ENCODE measurements around the gene CPLX1. TPM values are rescaled to one million over a fixed set of nuclear protein-coding genes. Genes with fewer than 3 reads are reported as not detected.
A peak's percentile ranks its signal among the peaks of the same experiment; 100 is the strongest.

CPLX1 gene
- total RNA-seq, 1 donor: not detected

DNA sequence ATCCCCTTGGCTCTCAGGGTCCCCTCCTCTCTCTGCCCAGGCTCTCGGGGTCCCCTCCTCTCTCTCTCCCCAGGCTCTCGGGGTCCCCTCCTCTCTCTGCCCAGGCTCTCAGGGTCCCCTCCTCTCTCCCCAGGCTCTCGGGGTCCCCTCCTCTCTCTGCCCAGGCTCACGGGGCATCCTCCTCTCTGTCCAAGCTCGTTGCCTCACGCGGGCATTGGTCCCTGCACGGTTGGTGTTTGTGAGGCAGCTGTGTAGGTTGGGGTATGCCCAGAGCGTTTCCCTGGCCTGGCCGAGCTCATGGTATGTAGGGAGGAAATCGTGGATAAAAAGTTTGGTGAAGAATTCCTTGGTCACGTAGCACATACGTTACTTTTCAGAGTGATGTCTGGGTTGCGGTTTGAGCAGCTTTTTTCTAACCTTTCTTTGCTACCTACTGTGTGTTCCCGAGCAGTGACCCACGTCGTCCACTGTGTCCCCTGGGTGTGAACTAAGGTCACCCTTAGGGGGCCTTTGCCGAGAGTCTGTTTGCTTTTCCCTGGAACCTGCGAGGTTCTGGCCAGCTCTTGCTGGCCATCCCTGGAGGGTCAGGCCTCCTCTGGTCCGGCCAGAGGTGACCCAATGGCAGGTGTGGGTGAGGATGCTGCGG, 83.7 kb downstream of the CPLX1 start:
- H3K27me3 ChIP-seq (ENCODE audit: insufficient read depth, low read length): no peaks in the 10 kb centered on the region
- TF ChIP-seq, protein P1, sequence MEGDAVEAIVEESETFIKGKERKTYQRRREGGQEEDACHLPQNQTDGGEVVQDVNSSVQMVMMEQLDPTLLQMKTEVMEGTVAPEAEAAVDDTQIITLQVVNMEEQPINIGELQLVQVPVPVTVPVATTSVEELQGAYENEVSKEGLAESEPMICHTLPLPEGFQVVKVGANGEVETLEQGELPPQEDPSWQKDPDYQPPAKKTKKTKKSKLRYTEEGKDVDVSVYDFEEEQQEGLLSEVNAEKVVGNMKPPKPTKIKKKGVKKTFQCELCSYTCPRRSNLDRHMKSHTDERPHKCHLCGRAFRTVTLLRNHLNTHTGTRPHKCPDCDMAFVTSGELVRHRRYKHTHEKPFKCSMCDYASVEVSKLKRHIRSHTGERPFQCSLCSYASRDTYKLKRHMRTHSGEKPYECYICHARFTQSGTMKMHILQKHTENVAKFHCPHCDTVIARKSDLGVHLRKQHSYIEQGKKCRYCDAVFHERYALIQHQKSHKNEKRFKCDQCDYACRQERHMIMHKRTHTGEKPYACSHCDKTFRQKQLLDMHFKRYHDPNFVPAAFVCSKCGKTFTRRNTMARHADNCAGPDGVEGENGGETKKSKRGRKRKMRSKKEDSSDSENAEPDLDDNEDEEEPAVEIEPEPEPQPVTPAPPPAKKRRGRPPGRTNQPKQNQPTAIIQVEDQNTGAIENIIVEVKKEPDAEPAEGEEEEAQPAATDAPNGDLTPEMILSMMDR (IDR thresholded peaks at IDR 0.05; ENCODE audit: extremely low read depth, low read depth, low read length): no peak
- peaks cover 34% of the 10 kb centered on the region for H4K20me1 ChIP-seq (ENCODE audit: insufficient read depth, low read length)
- no peak overlapping the region for H3K27ac ChIP-seq (ENCODE audit: low read depth, low read length)
- H3K79me2 ChIP-seq (ENCODE audit: insufficient read depth, low read length): no peaks in the 10 kb centered on the region
- H3K36me3 ChIP-seq (ENCODE audit: insufficient read depth, low read length): peaks cover 34% of the 10 kb centered on the region
- H3K4me3 ChIP-seq (ENCODE audit: insufficient read depth, low read length): no peak overlapping the region
- H3K4me2 ChIP-seq (ENCODE audit: insufficient read depth, low read length): no peak overlapping the region
- no peak for DNase-seq (ENCODE audit: insufficient read length, low spot score, missing footprints)
- no peak overlapping the region for H2AFZ ChIP-seq (ENCODE audit: low read length)
- H3K4me1 ChIP-seq (ENCODE audit: insufficient read depth, low read length): peaks cover 8% of the 10 kb centered on the region
- no peaks in the 10 kb centered on the region for H3K9me3 ChIP-seq (ENCODE audit: low read depth, low read length)

DNA sequence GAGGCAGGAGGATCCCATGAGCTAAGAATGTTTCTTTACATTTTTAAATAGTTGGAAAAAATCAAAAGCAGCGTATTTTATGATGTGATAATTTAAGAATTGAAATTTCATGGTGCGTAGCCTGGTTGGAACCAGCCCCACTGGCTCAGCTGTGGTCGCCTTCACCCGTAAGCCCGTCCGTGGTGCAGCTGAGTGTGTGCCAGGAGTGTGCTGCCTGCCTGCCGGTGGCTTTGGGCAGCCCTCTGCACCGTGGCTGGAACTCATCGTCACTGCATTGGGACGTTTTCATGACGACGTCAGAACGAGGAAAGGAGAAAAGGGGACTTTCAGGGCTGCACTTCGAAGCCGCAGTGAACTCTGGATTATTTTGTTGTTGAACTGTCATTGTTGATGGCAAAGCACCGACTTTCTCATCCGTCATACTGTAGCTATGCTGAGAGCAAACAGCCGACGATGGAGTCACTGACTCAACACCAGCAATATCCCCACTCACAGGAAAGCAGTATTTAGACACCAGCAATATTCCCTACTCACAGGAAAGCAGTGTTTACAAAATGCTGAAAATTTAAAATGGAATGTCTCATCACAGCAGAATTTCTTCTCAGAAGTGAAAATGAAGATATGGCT, 85.2 kb downstream of the CPLX1 start:
- H2AFZ ChIP-seq (ENCODE audit: low read length): no peak overlapping the region
- no peaks in the 10 kb centered on the region for H3K79me2 ChIP-seq (ENCODE audit: insufficient read depth, low read length)
- no peak overlapping the region for H3K27ac ChIP-seq (ENCODE audit: low read depth, low read length)
- H3K9me3 ChIP-seq (ENCODE audit: low read depth, low read length): no peaks in the 10 kb centered on the region
- H3K4me3 ChIP-seq (ENCODE audit: insufficient read depth, low read length): no peak overlapping the region
- H4K20me1 ChIP-seq (ENCODE audit: insufficient read depth, low read length): peaks cover 34% of the 10 kb centered on the region
- H3K27me3 ChIP-seq (ENCODE audit: insufficient read depth, low read length): no peaks in the 10 kb centered on the region
- peaks cover 36% of the 10 kb centered on the region for H3K36me3 ChIP-seq (ENCODE audit: insufficient read depth, low read length)
- H3K4me2 ChIP-seq (ENCODE audit: insufficient read depth, low read length): no peak overlapping the region
- peaks cover 8% of the 10 kb centered on the region for H3K4me1 ChIP-seq (ENCODE audit: insufficient read depth, low read length)
- DNase-seq (ENCODE audit: insufficient read length, low spot score, missing footprints): peak; percentile 96
- TF ChIP-seq, protein P1 (IDR thresholded peaks at IDR 0.05; ENCODE audit: extremely low read depth, low read depth, low read length): no peak

DNA sequence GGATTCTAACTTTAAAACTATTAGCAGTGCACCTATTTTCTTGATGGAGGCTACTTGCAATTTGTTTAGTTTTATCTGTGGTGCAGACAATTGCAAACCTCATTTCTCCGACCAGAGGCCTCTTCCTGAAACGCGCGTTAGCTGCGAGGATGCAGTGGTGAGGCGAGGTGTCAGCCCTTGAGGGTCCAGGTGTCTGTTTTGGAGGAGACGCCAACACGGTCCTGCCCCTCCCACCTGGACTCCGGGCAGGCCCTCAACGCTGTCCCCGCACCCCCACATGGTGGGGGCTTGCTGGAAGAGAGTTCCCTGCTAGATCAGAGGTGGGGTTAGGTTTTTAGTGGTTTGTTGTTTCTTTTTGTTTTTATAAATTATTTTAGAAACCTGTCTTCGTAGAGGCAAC, 85.9 kb downstream of the CPLX1 start:
- Histone ChIP-seq H3K79me2 (ENCODE audit: insufficient read depth, low read length) (no peaks in the 10 kb centered on the region), H3K27me3 (ENCODE audit: insufficient read depth, low read length) (no peaks in the 10 kb centered on the region), H3K27ac (ENCODE audit: low read depth, low read length) (no peak overlapping the region), H4K20me1 (ENCODE audit: insufficient read depth, low read length) (peaks cover 34% of the 10 kb centered on the region), H3K36me3 (ENCODE audit: insufficient read depth, low read length) (peaks cover 42% of the 10 kb centered on the region), H3K4me3 (ENCODE audit: insufficient read depth, low read length) (no peak overlapping the region), H2AFZ (ENCODE audit: low read length) (no peak overlapping the region), H3K4me1 (ENCODE audit: insufficient read depth, low read length) (peaks cover 8% of the 10 kb centered on the region), H3K9me3 (ENCODE audit: low read depth, low read length) (no peaks in the 10 kb centered on the region), H3K4me2 (ENCODE audit: insufficient read depth, low read length) (no peak overlapping the region)
- TF ChIP-seq, protein P1 (IDR thresholded peaks at IDR 0.05; ENCODE audit: extremely low read depth, low read depth, low read length): no peak
- peak; percentile 73 for DNase-seq (ENCODE audit: insufficient read length, low spot score, missing footprints)

DNA sequence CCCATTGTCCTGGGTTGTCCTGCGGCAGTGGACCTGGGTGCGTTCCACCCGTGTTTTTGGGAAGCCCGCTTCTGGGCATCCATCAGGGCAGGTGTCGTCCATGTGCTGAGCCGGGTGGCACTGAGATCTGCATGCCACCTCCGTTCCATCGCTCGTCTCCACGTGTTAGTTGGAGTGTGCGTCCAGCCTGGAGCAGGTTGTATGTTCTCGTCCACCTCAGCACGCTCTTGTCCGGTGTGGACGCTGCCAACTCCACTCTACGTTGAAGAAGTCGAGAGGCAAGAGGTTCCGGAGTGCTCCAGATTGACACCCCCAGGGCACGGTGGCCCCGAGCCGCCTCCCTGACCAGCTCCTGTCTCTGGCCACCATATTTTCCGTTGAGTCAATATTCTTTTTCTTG, 86.4 kb downstream of the CPLX1 start:
- no peak overlapping the region for H3K4me2 ChIP-seq (ENCODE audit: insufficient read depth, low read length)
- TF ChIP-seq, protein P1 (IDR thresholded peaks at IDR 0.05; ENCODE audit: extremely low read depth, low read depth, low read length): no peak
- H3K36me3 ChIP-seq (ENCODE audit: insufficient read depth, low read length): peaks cover 46% of the 10 kb centered on the region
- H3K27ac ChIP-seq (ENCODE audit: low read depth, low read length): no peak overlapping the region
- H4K20me1 ChIP-seq (ENCODE audit: insufficient read depth, low read length): peaks cover 34% of the 10 kb centered on the region
- no peak overlapping the region for H2AFZ ChIP-seq (ENCODE audit: low read length)
- H3K79me2 ChIP-seq (ENCODE audit: insufficient read depth, low read length): no peaks in the 10 kb centered on the region
- DNase-seq (ENCODE audit: insufficient read length, low spot score, missing footprints): peak; percentile 67
- no peaks in the 10 kb centered on the region for H3K9me3 ChIP-seq (ENCODE audit: low read depth, low read length)
- H3K4me3 ChIP-seq (ENCODE audit: insufficient read depth, low read length): no peak overlapping the region
- no peaks in the 10 kb centered on the region for H3K27me3 ChIP-seq (ENCODE audit: insufficient read depth, low read length)
- peaks cover 8% of the 10 kb centered on the region for H3K4me1 ChIP-seq (ENCODE audit: insufficient read depth, low read length)

All from osteoblast (primary cell).